ENCODE measurements around the gene CADPS2.

CADPS2 gene

GRCh38 chr7:122766593-122766992 lies 119.7 kb downstream of the CADPS2 start:
- DNase-seq = no peak

- no peak for DNase-seq
These were observed 121.4 kb downstream of the CADPS2 start for GRCh38 chr7:122764902-122765301.

- no peak for DNase-seq
These were observed 122.2 kb downstream of the CADPS2 start for GRCh38 chr7:122764020-122764419.

GRCh38 chr7:122762071-122762470 lies 124.2 kb downstream of the CADPS2 start:
- no peak for DNase-seq

- DNase-seq = no peak
These were observed 127.8 kb downstream of the CADPS2 start for GRCh38 chr7:122758501-122758900.

GRCh38 chr7:122756860-122757259 lies 129.4 kb downstream of the CADPS2 start:
- no peak for DNase-seq

GRCh38 chr7:122755696-122756095 lies 130.6 kb downstream of the CADPS2 start:
- DNase-seq = no peak

DNA sequence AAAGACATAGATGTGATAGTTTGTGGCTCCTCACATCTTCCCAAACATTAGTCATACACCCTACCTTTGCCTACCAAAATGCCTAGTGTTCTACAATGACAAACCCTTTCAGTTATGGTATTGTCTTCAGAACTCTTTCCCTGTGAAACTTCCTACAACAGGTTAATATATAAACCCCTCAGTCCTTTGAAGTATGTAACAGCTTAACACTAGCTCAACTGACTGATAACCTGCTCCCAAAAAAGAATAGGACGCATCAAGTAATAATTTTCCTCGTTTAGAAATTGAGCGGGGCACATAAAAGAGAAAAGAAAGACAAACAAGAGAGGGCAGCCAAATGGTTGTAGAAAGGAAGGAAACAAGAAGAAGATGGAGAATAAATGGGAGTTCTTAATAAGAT lies 133.7 kb downstream of the CADPS2 start:
- DNase-seq = no peak

- no peak for DNase-seq
These were observed 135.9 kb downstream of the CADPS2 start for GRCh38 chr7:122750389-122750788.

- no peak for DNase-seq
These were observed 138.1 kb downstream of the CADPS2 start for GRCh38 chr7:122748195-122748594.

GRCh38 chr7:122746948-122747347 lies 139.3 kb downstream of the CADPS2 start:
- no peak for DNase-seq

DNA sequence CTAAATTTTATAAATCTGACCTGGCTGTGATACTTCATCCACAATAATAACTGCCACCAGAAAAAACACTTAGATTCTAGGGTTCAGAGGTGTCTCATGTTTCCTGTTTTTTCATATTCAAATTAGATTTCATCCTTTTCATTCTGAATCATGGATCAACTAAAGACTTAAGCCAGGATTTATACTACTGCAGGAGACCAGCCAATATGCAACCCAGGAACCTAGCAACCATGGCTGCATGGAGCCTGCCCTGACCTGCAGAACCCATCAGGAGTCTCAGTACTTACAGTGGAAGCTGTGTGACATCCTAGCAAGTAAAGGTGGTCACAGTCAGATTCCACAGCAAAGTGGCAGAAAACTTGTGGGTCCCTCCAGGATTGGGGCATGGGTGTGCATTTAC lies 143.0 kb downstream of the CADPS2 start:
- DNase-seq = no peak

DNA sequence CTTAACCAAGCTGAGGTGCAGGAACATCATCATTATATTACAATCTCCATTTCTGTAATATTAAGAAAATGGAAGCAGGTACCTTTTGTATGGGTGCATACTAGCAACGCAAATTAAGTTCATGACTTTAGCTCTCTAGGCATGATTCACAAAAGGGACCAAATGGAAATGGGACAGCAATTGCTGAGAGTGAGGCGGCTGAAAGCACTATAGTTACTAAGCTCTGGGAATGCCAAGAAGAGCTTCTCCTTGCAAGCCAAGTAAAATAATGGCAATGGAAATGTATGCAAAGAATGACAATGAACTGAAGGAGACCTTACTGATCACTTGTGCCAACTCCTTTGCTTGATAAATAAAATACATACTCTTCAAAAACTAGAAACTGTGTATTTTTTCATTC lies 147.3 kb downstream of the CADPS2 start:
- DNase-seq = no peak

GRCh38 chr7:122736183-122736582 lies 150.1 kb downstream of the CADPS2 start:
- DNase-seq = no peak

DNA sequence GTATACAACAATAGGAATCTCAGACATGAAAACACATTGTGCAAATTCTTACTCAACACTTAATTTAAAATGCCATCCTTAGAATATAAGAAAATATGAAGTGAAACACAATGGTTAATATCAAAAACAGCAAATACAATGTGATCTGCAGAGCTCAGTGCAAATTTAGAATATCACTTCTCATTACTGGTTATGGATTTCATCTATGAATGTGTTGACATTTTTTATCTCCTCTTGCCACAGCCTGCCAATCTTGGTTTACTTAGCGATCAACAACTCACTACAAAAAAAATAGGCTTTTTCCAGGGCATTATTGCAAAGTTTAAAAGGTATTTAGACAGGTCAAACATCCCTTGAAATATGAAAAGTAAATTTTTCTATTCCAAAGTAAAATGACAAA lies 158.5 kb downstream of the CADPS2 start:
- no peak for DNase-seq

- no peak for DNase-seq
These were observed 158.9 kb downstream of the CADPS2 start for GRCh38 chr7:122727354-122727753.

DNA sequence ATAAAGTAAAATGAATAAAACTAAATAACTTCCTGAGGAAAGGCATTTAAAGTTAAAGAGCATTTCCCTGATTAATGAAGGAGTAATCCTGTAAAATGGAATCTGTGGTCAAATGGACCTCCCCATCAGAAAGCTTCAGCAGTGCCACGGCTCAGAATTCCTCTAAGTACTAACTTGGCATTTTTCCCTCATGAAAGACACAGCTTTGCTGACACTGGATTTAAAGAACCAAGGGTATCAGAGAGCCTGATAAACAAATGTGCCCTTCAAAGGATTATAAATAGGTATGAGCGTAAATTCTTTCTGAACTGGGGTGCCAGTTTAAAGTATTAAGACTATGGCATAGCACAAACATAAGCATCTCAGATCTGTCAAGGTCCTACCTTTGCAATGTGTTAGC lies 159.4 kb downstream of the CADPS2 start:
- DNase-seq = no peak

GRCh38 chr7:122724366-122724765 lies 161.9 kb downstream of the CADPS2 start:
- no peak for DNase-seq

DNA sequence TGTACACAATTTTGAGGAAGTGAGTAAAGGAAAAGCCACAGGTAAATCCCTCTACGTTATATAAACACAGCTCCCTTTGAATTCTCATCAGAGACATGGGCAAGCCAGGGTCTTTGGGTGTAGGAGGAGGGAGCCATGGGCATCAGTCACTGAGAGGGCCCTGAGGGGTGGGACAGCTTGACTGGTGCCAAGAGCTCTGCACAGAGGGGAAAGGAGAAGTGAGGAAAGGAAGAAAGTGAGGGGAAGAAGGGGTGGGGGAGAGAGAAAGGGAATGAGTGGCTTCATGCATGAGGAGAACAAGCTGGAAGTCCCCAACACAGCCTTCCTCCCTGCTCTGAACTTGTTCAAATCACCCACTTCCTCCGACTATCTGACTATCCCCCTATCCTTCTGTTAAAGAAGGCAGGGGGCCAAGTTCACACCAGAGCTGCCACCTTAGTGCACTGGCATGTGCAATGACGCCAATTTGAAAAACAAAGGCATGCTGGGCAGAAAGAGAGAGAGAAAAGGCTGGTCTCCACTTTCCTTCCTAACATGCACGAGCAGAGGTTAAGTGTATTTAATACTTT lies 167.2 kb downstream of the CADPS2 start:
- no peak for DNase-seq

DNA sequence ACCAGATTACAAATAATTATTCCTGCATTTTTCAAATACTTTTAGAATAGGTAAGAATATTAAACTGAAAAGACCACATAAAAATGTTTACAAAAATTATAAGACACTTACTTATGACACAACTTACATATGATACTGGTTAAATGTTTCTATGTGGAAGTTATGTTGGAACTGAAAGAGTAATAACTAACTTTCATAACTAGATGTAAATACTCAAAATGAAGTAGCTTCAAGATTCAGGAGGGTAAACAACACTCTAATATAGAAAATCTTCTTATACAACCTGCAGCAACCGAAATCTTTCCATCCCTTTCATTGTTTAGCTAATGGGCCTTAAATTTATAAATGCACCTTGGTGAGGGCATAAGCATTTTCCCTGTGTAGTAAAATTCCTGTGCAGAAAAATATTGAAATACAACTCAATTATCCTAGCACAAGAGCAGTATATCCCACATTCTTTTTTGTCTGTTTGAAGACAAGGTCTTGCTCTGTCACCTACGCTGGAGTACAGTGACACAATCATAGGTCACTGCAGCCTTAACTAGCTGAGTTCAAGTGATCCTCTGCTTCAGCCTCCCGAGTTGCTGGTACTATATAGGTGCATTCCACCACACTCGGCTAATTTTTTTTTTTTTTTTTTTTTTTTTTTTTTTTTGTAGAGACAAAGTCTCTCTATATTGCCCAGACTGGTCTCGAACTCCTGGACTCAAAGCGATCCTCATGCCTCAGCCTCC lies 168.7 kb downstream of the CADPS2 start:
- DNase-seq = no peak

DNA sequence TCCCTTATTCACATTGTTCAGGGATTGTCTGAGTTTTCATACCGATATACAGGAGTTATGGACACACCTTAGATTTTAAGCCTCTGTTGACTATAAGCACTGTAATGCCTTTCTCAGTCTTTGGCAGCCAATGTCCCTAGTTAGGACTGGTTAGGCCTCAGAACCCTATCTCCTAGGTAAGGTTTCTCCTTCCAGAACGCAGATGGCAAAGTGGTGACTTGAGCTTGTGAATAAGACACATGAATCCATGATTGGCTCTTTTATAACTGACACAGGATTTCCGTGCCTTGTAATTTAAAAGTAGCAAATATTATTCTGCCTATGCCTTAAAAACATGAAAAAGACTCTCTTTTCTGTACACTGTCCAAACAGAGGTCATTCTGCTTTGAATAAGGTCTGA lies 171.1 kb downstream of the CADPS2 start:
- no peak for DNase-seq

- DNase-seq = no peak
These were observed 175.3 kb downstream of the CADPS2 start for GRCh38 chr7:122710916-122711315.

DNA sequence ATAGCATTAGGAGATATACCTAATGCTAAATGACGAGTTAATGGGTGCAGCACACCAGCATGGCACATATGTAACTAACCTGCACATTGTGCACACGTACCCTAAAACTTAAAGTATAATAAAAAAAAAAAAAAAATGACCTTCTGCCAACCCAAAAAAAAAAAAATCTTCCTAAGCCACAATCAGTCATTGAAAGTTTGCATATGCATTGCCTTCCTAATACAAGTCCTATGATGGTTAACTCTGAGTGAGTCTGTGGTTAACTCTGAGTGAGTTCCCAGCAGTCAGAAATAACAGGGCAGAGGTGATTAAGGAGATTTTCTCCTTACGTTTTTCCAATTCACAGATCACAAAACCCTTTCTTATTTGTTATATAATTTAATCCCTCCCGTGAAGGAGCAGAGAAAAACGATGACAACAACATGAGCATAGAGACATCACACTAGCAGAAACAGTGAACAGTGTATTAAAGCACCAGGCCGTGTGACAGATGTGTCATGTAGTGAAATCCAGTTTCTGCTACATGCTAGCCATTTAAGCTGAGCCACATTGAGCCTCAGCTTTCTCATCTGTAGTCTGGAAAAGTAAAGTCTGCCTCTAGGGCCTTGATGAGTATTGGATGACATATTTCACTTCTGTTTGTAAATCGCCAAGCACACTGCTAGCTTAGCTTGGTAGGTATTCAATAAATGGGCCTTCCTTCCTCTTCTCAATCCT lies 176.2 kb downstream of the CADPS2 start:
- DNase-seq = no peak

DNA sequence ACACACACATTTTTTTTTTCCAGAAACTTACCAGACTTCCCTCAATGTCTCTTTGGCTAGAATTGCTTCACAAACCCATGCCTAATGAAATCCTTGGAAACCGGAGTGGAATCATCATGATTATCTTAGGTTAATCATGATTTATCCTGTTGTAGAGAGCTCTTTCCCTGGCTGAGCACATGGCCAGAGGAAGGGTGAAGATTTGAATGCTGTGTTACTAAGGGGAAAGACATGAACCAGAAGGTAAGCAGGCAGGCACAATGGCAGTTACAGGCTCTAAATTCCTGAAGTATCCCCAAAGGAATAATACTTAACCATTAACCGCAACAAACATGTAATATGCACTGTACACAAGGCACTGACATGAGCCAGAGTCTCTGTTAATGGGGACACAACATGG lies 179.4 kb downstream of the CADPS2 start:
- no peak for DNase-seq

Measured in activated CD4-positive, alpha-beta T cell treated with anti-CD3 and anti-CD28 coated beads for 1 hour (primary cell).